HG03565 (cell line): ENCODE data around the gene STH.
"Not testable (repeated sequence)": the region's sequence is repeated elsewhere in the genome, so short reads cannot be mapped to it uniquely, and the experiment has no call there.

Source experiments
- ATAC-seq: cut with Tn5 transposase; IDR thresholded peaks from one replicate; pipeline ENCODE4 v1.9.1; 2021; ENCODE audit warnings: mild to moderate bottlenecking, moderate library complexity; ENCODE audit not compliant: unreplicated experiment

Gene STH

GRCh38 chr17:46002311-46002972, 3.4 kb downstream of the STH start:
- no peak for ATAC-seq

DNA sequence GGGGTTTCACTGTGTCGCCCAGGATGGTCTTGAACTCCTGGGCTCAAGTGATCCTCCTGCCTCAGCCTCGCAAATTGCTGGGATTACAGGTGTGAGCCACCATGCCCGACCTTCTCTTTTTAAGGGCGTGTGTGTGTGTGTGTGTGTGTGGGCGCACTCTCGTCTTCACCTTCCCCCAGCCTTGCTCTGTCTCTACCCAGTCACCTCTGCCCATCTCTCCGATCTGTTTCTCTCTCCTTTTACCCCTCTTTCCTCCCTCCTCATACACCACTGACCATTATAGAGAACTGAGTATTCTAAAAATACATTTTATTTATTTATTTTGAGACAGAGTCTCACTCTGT, 3.9 kb downstream of the STH start:
- no peak for ATAC-seq

GRCh38 chr17:46003907-46004748, 5.1 kb downstream of the STH start:
- ATAC-seq: no peak

DNA sequence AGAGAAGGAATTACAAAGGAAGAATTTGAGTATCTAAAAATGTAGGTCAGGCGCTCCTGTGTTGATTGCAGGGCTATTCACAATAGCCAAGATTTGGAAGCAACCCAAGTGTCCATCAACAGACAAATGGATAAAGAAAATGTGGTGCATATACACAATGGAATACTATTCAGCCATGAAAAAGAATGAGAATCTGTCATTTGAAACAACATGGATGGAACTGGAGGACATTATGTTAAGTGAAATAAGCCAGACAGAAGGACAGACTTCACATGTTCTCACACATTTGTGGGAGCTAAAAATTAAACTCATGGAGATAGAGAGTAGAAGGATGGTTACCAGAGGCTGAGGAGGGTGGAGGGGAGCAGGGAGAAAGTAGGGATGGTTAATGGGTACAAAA, 7.0 kb downstream of the STH start:
- not testable (repeated sequence) for ATAC-seq

GRCh38 chr17:46007461-46007965, 8.5 kb downstream of the STH start:
- ATAC-seq: no peak

- no peak for ATAC-seq
These were observed 9.5 kb downstream of the STH start for GRCh38 chr17:46008591-46008990.

- no peak for ATAC-seq
These were observed 10.9 kb downstream of the STH start for GRCh38 chr17:46009681-46010596.

DNA sequence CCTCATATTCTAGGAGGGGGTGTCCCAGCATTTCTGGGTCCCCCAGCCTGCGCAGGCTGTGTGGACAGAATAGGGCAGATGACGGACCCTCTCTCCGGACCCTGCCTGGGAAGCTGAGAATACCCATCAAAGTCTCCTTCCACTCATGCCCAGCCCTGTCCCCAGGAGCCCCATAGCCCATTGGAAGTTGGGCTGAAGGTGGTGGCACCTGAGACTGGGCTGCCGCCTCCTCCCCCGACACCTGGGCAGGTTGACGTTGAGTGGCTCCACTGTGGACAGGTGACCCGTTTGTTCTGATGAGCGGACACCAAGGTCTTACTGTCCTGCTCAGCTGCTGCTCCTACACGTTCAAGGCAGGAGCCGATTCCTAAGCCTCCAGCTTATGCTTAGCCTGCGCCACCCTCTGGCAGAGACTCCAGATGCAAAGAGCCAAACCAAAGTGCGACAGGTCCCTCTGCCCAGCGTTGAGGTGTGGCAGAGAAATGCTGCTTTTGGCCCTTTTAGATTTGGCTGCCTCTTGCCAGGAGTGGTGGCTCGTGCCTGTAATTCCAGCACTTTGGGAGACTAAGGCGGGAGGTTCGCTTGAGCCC, 11.6 kb downstream of the STH start:
- no peak for ATAC-seq

DNA sequence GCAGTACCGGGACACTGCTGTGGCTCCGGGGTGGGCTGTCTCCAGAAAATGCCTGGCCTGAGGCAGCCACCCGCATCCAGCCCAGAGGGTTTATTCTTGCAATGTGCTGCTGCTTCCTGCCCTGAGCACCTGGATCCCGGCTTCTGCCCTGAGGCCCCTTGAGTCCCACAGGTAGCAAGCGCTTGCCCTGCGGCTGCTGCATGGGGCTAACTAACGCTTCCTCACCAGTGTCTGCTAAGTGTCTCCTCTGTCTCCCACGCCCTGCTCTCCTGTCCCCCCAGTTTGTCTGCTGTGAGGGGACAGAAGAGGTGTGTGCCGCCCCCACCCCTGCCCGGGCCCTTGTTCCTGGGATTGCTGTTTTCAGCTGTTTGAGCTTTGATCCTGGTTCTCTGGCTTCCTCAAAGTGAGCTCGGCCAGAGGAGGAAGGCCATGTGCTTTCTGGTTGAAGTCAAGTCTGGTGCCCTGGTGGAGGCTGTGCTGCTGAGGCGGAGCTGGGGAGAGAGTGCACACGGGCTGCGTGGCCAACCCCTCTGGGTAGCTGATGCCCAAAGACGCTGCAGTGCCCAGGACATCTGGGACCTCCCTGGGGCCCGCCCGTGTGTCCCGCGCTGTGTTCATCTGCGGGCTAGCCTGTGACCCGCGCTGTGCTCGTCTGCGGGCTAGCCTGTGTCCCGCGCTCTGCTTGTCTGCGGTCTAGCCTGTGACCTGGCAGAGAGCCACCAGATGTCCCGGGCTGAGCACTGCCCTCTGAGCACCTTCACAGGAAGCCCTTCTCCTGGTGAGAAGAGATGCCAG, 12.9 kb downstream of the STH start:
- no peak for ATAC-seq

DNA sequence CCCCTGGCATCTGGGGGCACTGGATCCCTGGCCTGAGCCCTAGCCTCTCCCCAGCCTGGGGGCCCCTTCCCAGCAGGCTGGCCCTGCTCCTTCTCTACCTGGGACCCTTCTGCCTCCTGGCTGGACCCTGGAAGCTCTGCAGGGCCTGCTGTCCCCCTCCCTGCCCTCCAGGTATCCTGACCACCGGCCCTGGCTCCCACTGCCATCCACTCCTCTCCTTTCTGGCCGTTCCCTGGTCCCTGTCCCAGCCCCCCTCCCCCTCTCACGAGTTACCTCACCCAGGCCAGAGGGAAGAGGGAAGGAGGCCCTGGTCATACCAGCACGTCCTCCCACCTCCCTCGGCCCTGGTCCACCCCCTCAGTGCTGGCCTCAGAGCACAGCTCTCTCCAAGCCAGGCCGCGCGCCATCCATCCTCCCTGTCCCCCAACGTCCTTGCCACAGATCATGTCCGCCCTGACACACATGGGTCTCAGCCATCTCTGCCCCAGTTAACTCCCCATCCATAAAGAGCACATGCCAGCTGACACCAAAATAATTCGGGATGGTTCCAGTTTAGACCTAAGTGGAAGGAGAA, 13.5 kb downstream of the STH start:
- no peak for ATAC-seq

- ATAC-seq: no peak
These were observed 14.1 kb downstream of the STH start for GRCh38 chr17:46013127-46013501.

DNA sequence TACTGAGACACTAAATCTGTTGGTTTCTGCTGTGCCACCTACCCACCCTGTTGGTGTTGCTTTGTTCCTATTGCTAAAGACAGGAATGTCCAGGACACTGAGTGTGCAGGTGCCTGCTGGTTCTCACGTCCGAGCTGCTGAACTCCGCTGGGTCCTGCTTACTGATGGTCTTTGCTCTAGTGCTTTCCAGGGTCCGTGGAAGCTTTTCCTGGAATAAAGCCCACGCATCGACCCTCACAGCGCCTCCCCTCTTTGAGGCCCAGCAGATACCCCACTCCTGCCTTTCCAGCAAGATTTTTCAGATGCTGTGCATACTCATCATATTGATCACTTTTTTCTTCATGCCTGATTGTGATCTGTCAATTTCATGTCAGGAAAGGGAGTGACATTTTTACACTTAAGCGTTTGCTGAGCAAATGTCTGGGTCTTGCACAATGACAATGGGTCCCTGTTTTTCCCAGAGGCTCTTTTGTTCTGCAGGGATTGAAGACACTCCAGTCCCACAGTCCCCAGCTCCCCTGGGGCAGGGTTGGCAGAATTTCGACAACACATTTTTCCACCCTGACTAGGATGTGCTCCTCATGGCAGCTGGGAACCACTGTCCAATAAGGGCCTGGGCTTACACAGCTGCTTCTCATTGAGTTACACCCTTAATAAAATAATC, 14.6 kb downstream of the STH start:
- no peak for ATAC-seq

- ATAC-seq: not testable (repeated sequence)
These were observed 20.4 kb downstream of the STH start for GRCh38 chr17:46019408-46019925.

DNA sequence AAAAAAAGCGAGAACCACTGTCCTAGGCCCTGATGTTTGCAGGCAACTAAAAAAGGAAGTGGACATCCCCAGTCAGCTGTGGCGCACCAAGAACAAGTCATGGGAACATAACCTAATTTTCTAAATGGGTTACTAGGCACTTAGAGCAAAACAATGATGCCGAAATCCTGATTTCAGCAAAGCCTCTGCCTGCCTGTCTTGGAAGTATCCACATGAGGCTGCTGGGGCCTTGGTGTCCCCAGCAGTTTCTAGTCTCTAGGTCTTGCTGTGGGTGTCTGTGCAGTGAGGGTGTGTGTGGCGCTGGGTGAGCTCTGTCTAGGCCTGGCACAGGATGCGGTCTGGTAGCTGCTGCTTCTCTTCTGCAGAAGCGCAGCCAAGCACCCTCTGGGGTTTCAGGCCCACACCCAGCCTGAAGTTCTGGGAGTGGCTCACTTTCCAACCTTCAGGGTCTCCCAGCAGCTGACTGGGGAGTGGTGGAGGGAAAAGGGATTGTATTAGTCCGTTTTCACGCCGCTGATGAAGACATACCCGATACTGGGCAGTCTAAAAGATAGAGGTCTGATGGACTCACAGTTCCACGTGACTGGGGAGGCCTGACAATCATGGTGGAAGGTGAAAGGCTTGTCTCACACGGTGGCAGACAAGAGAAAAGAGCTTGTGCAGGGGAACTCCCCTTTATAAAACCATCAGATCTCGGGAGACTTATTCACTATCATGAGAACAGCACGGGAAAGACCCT, 21.1 kb downstream of the STH start:
- no peak for ATAC-seq

GRCh38 chr17:46020998-46021397, 21.9 kb downstream of the STH start:
- no peak for ATAC-seq

DNA sequence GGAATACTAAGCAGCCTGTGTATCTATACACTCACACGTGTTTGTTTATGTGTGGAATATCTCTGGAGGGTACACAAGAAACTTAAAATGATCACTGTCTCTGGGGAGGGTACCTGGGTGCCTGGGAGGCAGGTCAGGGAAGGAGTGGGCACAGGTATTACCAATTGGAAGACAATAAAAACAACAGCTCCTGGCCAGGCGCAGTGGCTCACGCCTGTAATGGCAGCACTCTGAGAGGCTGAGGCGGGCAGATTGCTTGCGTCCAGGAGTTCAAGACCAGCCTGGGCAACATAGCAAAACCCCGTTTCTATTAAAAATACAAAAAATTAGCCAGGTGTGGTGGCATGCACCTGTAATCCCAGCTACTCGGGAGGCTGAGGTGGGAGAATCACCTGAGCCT, 24.3 kb downstream of the STH start:
- not testable (repeated sequence) for ATAC-seq

DNA sequence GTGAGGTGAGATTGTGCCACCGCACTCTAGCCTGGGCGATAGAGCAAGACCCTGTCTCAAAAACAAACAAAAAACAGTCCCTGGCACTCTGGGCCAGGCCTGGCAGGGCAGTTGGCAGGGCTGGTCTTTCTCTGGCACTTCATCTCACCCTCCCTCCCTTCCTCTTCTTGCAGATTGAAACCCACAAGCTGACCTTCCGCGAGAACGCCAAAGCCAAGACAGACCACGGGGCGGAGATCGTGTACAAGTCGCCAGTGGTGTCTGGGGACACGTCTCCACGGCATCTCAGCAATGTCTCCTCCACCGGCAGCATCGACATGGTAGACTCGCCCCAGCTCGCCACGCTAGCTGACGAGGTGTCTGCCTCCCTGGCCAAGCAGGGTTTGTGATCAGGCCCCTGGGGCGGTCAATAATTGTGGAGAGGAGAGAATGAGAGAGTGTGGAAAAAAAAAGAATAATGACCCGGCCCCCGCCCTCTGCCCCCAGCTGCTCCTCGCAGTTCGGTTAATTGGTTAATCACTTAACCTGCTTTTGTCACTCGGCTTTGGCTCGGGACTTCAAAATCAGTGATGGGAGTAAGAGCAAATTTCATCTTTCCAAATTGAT, 24.8 kb downstream of the STH start:
- no peak for ATAC-seq

GRCh38 chr17:46024590-46024989, 25.5 kb downstream of the STH start:
- no peak for ATAC-seq
